Smooth muscle cell (in vitro differentiated cells): ENCODE results near the gene VSTM2L. TPM values are rescaled to one million over a fixed set of nuclear protein-coding genes. Genes with fewer than 3 reads are reported as not detected.

ENCODE experiments used
- DNase-seq: peaks from one replicate; lab custom pipeline; 2025; ENCODE audit not compliant: unreplicated experiment; lab: John Stamatoyannopoulos, UW
- H2AFZ ChIP-seq: fragments of 200-600 bp; sonication (generic); 2 replicates; pipeline ENCODE4 v1.6.0; 2016; ENCODE audit warnings: antibody characterized with exemption, low read depth, mild to moderate bottlenecking
- H3F3A ChIP-seq: fragments of 200-600 bp; sonication (generic); 2 replicates; pipeline ENCODE4 v1.6.0; 2017; ENCODE audit warnings: antibody characterized with exemption, low read depth
- H3K27ac ChIP-seq: fragments of 200-600 bp; sonication (generic); 2 replicates; pipeline ENCODE4 v1.5.1; 2016; ENCODE audit warnings: low read depth, mild to moderate bottlenecking
- H3K27me3 ChIP-seq: fragments of 200-600 bp; sonication (generic); 2 replicates; pipeline ENCODE4 v1.6.1; 2016; ENCODE audit warnings: low read depth, mild to moderate bottlenecking
- H3K36me3 ChIP-seq: fragments of 200-600 bp; sonication (generic); 2 replicates; pipeline ENCODE4 v1.5.1; 2016; ENCODE audit warnings: low read depth
- H3K4me1 ChIP-seq: fragments of 200-600 bp; sonication (generic); 2 replicates; pipeline ENCODE4 v1.5.1; 2016; ENCODE audit warnings: low read depth
- H3K4me2 ChIP-seq: fragments of 200-600 bp; sonication (generic); 2 replicates; pipeline ENCODE4 v1.6.0; 2016; ENCODE audit warnings: mild to moderate bottlenecking
- H3K4me3 ChIP-seq: fragments of 200-600 bp; sonication (generic); 2 replicates; pipeline ENCODE4 v1.5.1; 2016; ENCODE audit warnings: mild to moderate bottlenecking
- H3K79me2 ChIP-seq: fragments of 200-600 bp; sonication (generic); 2 replicates; pipeline ENCODE4 v1.6.0; 2016; ENCODE audit warnings: low read depth, mild to moderate bottlenecking
- H3K9ac ChIP-seq: fragments of 200-600 bp; sonication (generic); 2 replicates; pipeline ENCODE4 v1.6.0; 2016; ENCODE audit warnings: low read depth
- H3K9me3 ChIP-seq: fragments of 200-600 bp; sonication (generic); replicated peaks from 2 replicates; pipeline ENCODE4 v1.5.1; 2016; ENCODE audit warnings: low read depth
- H4K20me1 ChIP-seq: fragments of 200-600 bp; sonication (generic); 2 replicates; pipeline ENCODE4 v1.6.0; 2016; ENCODE audit warnings: low read depth
- WGBS: methylation state at CpG from one replicate; pipeline ENCODE4 v1.1.7; 2016; ENCODE audit warnings: low lambda C conversion rate; 5-methylcytosine and 5-hydroxymethylcytosine counted together
- polyA plus RNA-seq: library from polyadenylated mRNA; unstranded; fragments of >200 nt; fragmentation: Nextera tagmentation; extraction: Ambion mirVana; gene quantifications from 2 replicates; pipeline ENCODE4 v1.2.1, GENCODE V29; 2016
- total RNA-seq: library from RNA; depleted of rRNA; stranded (reverse); fragments of >200 nt; gene quantifications from 2 replicates; pipeline ENCODE4 v1.2.3, GENCODE V29; 2014
- TF ChIP-seq, protein P1 (sequence below): fragments of 200-600 bp; sonication (generic); IDR thresholded peaks from 2 replicates; pipeline ENCODE4 v1.5.1; 2017; ENCODE audit warnings: borderline replicate concordance, mild to moderate bottlenecking, antibody characterized with exemption; ENCODE audit not compliant: insufficient read depth, poor library complexity, severe bottlenecking

VSTM2L gene
- total and polyA plus RNA-seq, 2 experiments from 2014 or later = 0.56 to 1.9 TPM

DNA sequence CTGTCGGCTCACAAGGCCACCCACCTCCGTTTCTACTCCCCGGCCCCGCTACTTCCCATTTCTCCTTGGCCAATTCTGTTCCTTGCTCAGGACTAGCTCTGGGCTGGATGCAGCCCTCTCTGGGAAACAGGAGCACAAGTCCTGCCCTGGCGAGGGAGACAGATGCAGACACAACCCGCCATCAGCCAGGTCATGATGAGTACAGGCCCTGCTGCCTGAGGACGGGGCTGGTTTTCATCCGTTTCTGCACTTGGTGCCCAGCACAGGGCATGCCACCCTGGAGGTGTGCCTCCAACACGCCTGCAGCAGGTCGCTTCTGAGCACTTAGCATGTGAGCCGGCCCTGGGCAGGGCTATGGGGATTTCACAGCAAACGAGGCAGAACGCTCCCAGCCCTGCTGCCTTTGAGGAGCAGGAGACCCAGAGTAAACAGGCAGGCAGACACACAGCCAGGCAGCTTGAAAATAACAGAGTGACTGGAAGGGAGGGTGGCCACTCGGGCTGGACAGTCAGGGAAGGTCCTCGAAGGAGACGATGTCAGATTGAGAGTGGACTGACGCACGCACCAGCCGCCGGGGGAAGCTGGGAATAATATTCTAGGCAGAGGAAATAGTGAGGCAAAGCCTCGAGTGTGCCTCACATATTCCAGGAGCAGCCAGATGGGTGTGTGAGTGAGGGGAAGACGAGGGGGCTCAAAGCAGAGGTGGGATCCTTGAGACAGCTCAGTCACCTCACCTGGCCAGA lies 21.2 kb upstream of the VSTM2L start:
- no peak overlapping the region for H3K4me2 ChIP-seq
- no peak overlapping the region for H3K9ac ChIP-seq
- H3K4me3 ChIP-seq = no peak overlapping the region
- H3K27me3 ChIP-seq = no peaks in the 10 kb centered on the region
- no peaks in the 10 kb centered on the region for H3K36me3 ChIP-seq
- no peaks in the 10 kb centered on the region for H3F3A ChIP-seq
- H2AFZ ChIP-seq = no peak overlapping the region
- no peaks in the 10 kb centered on the region for H3K79me2 ChIP-seq
- no peaks in the 10 kb centered on the region for H4K20me1 ChIP-seq
- H3K27ac ChIP-seq = no peak overlapping the region
- no peaks in the 10 kb centered on the region for H3K9me3 ChIP-seq
- no peak for DNase-seq
- 86% methylated on average over 22 of the region's 22 CpGs for WGBS
- H3K4me1 ChIP-seq = no peaks in the 10 kb centered on the region
- TF ChIP-seq, protein P1, sequence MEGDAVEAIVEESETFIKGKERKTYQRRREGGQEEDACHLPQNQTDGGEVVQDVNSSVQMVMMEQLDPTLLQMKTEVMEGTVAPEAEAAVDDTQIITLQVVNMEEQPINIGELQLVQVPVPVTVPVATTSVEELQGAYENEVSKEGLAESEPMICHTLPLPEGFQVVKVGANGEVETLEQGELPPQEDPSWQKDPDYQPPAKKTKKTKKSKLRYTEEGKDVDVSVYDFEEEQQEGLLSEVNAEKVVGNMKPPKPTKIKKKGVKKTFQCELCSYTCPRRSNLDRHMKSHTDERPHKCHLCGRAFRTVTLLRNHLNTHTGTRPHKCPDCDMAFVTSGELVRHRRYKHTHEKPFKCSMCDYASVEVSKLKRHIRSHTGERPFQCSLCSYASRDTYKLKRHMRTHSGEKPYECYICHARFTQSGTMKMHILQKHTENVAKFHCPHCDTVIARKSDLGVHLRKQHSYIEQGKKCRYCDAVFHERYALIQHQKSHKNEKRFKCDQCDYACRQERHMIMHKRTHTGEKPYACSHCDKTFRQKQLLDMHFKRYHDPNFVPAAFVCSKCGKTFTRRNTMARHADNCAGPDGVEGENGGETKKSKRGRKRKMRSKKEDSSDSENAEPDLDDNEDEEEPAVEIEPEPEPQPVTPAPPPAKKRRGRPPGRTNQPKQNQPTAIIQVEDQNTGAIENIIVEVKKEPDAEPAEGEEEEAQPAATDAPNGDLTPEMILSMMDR = no peak

- H2AFZ ChIP-seq = no peak overlapping the region
- no peak overlapping the region for H3K27ac ChIP-seq
- no peak for DNase-seq
- H3K79me2 ChIP-seq = no peaks in the 10 kb centered on the region
- no peaks in the 10 kb centered on the region for H3K27me3 ChIP-seq
- no peaks in the 10 kb centered on the region for H3K4me1 ChIP-seq
- H3K36me3 ChIP-seq = no peaks in the 10 kb centered on the region
- WGBS = 91% methylated on average over 16 of the region's 16 CpGs
- no peak overlapping the region for H3K9ac ChIP-seq
- H3F3A ChIP-seq = no peaks in the 10 kb centered on the region
- no peak overlapping the region for H3K4me3 ChIP-seq
- no peak overlapping the region for H3K4me2 ChIP-seq
- TF ChIP-seq, protein P1 = no peak
- no peaks in the 10 kb centered on the region for H4K20me1 ChIP-seq
- no peaks in the 10 kb centered on the region for H3K9me3 ChIP-seq
Observed at GRCh38 chr20:37882961-37883712, 19.8 kb upstream of the VSTM2L start.

DNA sequence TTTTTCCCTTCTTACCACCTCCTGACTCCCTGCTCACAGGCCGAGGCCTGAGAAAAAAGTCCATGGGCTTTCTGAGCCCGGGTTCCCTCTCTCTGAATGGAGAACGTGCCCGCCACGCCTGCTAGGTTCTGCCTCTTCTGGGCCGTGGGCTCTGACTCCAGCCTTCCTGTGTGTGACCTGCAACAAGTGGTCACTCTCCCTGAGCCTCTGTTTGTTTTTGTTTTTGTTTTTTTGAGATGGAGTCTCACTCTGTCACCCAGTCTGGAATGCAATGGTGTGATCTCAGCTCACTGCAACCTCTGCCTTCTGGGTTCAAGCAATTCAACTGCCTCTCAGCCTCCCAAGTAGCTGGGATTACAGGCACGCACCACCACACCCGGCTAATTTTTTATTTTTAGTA lies 17.9 kb upstream of the VSTM2L start:
- no peak overlapping the region for H3K4me3 ChIP-seq
- 99% methylated on average over 8 of the region's 8 CpGs for WGBS

More for the DNA sequence above, 17.9 kb upstream of the VSTM2L start:
- H3K9ac ChIP-seq = no peak overlapping the region
- H4K20me1 ChIP-seq = no peaks in the 10 kb centered on the region
- TF ChIP-seq, protein P1 = no peak
- no peaks in the 10 kb centered on the region for H3K27me3 ChIP-seq
- no peaks in the 10 kb centered on the region for H3K79me2 ChIP-seq
- H3K4me1 ChIP-seq = no peaks in the 10 kb centered on the region
- H3K36me3 ChIP-seq = no peaks in the 10 kb centered on the region
- no peaks in the 10 kb centered on the region for H3F3A ChIP-seq
- no peak overlapping the region for H2AFZ ChIP-seq
- H3K27ac ChIP-seq = no peak overlapping the region
- H3K4me2 ChIP-seq = no peak overlapping the region
- no peaks in the 10 kb centered on the region for H3K9me3 ChIP-seq
- DNase-seq = no peak
